GM21360 (cell line): ENCODE measurements around the gene SLC34A3.
A peak's percentile ranks its signal among the peaks of the same experiment; 100 is the strongest.

Source experiments
- ATAC-seq: cut with Tn5 transposase; IDR thresholded peaks from one replicate; pipeline ENCODE4 v1.9.1; 2021; ENCODE audit warnings: mild to moderate bottlenecking, moderate library complexity; ENCODE audit not compliant: unreplicated experiment

The SLC34A3 gene

DNA sequence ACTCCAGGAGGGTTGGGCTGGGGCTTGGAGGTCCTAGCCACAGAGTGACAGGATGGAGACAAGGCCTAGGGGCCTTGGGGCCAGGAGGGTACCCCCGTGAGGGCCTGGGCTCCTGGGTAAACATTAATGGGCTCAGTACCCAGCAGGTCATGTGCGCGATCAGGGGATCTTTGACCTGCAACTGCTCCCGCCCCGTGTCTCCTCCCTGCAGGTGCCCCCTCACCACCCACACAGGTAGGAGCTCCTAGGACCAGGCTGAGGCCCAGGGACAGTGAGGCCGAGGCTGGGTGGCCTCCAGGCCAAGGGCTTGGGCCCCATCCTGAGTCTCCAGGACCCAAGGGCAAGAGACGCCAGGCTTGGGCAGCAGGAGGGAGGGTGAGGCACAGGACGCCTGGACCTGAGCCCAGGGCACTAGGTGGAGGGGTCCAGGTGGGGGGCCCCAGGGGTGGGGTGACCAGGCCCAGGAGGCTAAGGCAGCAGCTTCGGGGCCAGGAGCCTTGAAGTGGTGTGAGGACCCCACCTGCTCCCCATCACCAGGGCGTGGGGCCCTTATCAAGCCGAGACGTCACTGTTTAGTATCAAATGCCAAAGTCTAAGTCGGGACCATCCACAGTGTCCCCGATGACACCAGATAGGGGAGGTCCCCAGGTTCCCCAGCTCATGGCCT lies at the start of gene SLC34A3:
TSS of gene SLC34A3 (plus strand) at position 197 of the 667 bp plus-strand sequence. CDS start 802 bp downstream, outside the sequence.
- no peak for ATAC-seq

DNA sequence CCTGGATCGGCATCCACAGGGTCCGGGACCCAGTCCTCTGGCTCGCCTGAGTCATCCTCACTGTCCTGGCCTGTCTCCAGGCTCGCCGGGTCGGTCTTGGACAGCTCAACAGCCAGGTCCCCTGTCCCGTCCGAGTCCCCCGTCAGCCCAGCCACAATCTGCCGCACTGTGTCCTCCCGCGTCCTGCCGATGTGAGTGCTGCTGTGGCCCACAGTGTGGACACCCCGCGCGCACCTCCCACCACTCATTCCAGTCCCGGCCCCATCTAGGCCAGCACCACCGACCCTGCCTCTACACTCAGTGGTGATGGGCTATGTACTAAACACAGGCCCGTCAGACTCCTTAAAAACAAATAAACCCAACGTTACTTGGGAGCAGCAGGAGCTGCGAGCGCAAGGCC lies 49.0 kb upstream of the SLC34A3 start:
- ATAC-seq = no peak

DNA sequence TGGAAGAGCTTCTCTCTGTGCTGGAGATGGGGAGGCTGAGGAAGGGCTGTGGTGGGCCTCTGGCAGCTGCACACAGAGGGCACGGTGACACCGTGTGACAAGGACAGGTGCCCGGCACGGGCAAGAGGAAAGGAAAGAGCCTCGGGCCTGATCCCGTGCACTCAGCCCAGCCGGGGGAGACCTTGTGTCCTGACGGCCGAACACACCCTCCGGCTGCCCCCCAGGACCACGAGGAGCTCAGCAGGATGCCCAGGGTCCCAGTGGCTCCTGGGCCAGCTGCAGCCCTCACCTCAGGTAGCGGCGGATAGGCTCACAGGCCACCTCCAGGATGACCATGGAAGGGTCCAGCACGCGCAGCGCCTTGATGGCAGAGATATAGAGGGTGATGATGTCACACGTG lies 47.9 kb upstream of the SLC34A3 start:
- ATAC-seq = no peak

DNA sequence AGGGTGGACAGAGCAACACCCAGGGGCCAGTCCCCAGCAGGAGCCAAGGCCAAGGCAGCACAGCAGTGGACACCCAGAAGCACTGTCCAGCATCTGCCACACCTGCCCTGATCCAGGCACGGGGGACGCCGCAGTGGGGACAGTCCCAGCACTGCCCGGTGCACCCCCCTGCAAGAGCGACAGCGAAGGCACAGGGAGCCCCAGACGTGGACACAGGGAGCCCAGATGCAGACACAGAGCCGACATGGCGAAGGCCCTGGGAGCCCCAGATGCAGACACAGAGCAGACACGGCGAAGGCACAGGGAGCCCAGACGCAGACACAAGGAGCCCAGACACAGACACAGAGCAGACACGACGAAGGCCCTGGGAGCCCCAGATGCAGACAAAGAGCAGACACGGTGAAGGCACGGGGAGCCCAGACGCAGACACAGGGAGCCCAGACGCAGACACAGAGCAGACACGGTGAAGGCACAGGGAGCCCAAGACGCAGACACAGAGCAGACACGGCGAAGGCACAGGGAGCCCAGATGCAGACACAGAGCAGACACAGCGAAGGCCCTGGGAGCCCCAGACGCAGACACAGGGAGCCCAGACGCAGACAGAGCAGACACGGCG lies 46.6 kb upstream of the SLC34A3 start:
- ATAC-seq = no peak

DNA sequence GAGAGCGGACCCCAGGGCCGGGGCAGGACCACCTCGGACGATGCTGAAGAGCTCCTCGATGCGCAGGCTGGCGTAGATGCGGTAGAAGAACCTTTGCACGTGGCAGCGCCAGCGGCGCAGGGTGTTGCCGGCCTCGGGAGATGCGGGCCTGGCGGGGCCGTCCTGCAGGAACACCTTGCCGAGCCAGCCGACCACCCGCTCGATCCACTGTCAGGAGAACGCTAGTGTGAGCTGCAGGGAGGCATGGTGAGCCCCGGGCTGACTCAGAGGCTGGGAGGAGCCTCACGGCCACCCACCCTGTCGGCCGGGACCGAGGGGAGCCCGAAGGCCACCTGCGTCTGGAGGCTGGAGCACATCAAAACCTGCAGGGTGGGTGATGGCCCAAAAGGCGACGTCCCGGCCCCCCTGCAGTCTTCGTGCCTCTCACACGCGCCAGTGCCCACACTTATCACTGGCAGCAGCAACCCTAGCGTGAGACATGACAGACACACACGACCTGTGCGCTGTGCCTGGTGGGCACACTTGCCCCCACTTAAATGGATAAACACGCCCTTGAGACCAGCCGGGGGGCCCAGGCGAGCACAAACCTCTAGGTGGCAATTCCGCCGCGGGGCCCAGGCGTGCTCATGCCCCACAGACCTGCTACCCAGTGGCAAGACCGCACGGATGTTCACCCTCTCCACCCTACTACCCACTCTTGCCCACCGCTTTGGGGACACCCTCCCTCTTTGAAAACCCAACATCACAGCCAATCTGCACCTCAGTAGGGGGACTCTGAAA lies 45.6 kb upstream of the SLC34A3 start:
- no peak for ATAC-seq

DNA sequence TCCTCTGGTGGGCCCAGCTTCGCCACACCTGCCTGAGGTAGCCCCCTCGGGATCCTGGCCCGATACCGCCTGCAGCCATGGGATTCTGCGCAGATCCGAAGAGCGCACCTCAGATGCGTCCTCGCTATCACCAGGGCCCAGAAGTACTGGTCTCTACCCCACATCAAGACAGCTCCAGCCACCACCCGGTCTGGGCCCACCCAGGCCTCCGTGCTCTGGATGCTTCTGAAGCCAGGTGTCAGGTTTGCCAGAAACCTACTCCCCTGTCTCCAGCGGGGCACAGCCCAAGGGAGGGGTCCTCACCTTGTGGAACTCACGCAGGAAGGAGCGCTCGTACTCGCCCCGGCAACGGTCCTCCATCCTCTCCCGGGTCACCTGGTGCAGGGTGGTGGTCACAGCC lies 44.8 kb upstream of the SLC34A3 start:
- no peak for ATAC-seq

DNA sequence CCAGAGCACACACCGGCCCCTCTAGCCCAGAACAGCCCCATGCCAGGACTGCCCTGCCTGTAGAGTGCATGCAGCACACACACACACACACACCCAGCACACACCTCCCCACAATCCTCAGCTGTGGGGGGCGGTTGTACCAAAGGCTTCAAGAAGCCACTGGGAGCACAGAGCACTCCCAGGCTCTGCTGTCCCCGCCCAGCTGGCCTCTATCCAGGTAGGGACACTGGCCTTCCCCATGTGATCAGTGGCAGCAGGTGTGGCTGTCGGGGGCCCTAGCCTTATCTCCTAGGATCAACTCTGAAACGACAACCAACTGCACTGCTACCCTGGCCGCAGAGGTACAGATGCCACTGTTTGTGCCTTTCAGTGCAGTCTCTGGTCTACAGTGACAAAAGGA lies 44.3 kb upstream of the SLC34A3 start:
- no peak for ATAC-seq

DNA sequence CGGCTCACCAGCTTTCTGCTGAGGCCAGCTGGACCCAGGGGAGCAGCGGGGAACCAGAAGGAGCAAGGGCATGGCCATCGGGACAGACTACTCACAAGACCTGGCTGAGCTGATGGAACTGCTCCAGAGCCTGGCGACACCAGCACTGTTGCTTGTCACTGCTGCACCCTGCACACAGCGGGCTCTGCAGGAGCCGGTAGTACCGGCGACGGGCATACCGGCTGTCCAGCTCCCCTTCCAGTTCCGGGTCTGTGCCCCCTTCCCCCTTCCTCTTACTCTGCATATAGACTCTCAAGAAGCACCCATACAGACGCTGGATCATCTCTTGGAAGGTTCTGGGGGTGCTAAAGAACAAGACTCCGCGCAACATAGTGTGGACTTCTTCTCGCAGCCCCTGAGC lies 43.3 kb upstream of the SLC34A3 start:
- ATAC-seq = no peak

DNA sequence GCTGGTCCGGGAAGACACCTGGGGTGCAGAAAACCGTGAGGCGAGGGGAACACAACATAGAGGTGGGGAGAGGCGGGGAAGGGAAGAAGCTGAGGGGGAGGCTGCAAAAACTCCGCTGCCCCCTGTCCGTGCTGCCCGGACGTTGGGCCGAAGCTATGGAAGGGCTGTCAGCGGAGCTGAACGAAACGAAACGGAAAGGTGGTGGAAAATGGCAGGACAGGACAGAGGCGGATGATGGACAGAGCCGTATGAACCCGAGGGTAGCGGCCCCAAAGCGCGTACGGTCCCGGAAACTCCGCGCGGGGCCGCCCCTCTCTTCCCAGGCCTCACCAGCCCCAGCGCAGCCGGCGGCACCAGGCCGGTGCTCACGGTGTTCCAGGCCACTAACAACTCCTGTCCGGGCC lies 42.6 kb upstream of the SLC34A3 start:
- no peak for ATAC-seq

DNA sequence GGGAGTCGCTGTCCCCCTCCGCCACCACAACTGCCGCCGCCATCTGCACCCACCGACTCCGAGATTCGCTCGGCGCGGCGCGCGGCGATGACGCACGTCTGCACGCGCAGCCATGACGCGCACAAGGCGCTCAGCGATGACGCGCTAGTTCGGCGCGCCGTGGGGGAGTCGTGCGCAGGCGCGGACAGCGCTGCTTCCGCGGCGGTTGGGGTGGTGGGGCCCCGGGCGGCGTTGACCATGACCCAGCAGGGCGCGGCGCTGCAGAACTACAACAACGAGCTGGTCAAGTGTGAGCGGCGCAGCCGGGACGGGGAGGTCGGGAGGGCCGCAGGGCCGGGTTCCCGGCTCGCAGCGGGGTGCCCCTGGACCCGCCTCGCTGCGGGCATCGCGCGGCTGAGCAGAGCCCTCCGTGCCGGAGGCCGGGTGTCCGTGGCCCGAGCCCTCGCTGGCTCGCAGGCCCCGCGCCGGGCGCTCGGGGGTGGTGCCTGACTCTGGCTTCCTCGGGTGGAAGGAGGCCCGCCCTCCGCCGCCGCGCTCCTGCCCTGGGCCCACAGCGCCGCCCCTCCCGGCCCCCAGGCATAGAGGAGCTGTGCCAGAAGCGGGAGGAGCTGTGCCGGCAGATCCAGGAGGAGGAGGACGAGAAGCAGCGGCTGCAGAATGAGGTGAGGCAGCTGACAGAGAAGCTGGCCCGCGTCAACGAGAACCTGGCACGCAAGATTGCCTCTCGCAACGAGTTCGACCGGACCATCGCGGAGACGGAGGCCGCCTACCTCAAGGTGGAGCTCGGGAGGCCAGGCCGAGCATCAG lies 42.0 kb upstream of the SLC34A3 start, which contains the start of the genes ANAPC2 and SSNA1:
TSS of gene ANAPC2 (minus strand) at position 71 of the 807 bp plus-strand sequence. CDS start at position 43, 28 bp downstream.
TSS of gene SSNA1 (plus strand) at position 187 of the 807 bp plus-strand sequence. CDS start at position 238, 51 bp downstream.
- peak; percentile 68 for ATAC-seq

DNA sequence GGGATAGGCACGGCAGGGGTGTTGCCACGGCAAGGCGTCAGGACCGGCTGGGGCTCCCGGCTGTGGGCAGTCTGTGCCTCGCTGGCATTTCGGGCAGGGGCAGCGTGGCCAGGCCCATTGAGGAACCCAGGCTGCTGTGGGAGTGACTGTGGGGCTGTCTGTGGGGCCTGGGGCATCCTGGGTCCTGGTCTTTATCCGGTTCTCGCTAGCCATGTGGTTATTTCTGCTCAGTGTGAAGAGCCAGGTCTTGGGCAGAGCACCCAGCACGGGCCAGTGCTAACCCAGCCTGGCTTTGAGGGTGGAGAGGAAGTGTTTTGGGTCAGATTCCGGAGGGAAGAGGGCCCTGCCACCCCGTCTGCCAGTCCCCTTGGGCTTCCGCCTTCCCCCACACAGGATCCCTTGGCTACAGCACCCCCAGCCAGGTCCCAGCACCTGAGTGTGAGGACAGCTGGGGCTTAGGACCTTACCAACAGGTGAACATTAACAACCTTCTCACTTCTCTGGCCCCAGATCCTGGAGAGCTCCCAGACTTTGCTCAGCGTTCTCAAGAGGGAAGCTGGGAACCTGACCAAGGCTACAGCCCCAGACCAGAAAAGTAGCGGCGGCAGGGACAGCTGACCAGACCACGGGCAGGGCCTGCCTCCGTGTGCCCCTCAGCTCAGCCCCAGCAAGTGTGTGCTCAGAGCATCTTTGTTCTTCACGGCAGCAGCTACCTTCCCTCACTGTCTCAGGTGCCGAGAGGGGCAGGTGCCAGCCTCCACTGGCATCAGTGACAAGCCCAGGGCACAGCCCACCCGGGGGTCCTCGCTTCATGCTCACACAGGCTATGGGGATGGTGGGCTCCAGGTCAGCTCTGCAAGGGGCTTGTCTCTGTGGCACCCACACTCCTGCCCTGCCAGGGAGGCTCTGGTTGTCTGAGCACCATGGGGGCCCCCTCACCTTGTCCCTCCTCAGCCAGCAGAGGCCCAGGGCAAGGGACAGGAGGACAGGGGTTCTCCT lies 41.1 kb upstream of the SLC34A3 start:
- ATAC-seq = no peak

DNA sequence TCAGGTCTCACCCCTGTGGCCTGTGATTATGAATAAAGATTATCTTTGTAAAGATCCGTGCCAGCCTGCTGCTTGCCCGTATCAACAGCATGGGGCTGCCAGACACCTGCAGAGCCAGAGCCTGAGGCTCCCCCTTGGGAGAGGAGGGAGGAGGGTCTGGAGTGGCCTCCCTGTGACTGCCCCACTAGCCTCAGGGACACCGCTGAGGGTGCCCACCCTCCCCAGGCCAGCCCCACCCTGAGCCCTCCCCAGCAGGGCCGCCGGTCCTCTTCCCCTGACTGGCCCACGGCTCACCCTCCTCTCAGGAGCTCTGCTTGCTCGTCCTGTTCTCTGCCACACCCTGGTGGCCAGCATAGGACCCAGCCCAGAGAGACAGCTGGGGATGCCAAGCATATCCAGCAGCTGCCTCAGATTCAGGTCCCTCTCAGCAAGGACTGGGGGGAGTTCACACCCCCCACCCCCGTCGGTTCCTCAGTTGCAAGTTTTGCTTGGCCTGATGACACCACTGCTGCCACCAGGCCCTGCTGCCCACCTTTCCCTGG lies 40.3 kb upstream of the SLC34A3 start:
- no peak for ATAC-seq

DNA sequence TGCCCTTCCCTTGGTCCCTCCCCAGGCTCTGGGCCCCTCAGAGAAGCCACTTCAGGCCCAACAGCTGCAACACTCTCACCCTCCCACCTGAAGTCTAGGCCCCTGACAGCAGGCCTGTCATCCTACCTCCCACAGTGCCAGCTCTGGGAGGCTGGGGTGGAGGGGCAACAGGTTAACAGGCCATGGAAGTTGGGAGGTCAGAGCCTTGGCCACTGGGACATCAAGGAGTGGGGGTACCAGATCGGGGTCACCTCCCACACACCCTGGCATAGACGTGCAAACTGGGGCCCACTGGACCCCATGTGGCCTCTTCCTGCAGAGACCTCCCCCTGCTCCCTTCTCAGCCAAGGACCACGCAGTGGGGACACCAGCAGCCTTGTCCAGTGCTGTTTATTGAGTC lies 39.5 kb upstream of the SLC34A3 start:
- no peak for ATAC-seq

DNA sequence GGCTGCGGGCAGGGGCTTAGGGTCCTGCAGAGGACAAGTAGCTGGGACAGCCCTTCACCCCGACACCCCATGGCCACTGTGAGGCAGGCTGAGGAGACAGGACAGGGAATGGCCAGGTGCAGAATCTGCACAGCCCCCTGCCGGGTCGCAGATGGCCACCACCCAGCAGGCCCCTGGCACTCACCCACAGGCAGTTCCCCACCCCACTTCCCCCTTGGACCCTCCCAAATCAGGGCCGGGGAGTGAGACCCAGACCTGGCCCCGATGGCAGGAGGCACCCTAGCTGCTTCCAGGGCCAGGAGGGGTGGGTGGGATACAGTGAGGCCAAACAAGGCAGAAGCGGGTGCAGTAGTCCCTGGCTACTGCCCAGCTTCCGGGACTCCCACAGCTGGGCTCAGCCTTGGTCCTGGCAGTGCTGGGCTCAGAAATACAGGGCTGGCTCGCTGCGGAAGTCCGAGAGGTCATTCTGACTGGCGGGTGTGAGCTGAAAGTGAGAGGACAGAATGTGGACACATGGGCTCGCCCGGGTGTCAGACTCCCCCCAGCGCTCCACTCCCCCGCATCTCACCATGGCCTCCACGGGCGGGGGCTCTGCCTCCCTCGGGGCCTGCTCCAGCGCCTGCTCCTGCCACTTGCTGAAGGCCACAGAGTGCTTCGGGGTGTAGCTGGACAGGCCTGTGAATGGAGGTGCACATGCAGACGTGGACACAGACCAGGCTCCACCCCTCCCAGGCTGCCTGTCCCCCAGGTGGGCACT lies 38.8 kb upstream of the SLC34A3 start:
- ATAC-seq = no peak

DNA sequence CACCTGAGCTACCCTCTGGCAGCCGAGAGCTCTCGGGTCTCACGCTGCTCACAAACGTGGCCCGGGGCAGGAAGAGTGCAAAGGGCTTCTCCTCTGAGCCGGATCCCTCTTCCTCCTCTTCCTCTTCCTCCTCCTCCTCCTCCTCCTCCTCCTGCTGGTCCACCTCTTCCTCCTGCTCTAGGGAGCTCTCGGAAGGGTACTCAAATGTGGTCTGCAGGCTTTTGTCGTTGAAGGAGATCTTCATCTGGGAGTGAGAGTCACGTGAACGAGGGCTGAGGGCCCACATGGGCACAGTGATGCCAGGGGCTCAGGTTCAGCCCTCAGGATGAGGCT lies 38.3 kb upstream of the SLC34A3 start:
- ATAC-seq = no peak

DNA sequence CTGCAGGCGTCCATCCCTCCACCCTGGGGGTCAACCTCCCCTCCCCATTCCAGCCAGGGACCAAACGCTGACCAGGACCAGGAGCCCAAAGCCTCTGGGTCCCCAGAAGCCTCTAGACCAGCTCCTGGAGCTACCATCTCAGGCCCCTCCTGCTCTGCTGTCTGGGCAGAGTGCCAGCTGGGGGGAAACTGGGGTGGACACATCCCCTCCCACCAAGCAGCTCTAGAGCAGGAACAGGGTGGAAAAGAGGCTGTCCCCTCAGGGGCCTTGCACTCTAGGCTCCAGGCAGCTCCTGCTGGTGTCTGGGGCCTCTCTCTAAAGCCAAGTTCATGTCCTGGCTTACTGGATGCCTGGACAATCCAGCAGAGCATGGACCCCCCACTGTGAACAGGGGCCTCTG lies 37.8 kb upstream of the SLC34A3 start:
- no peak for ATAC-seq

DNA sequence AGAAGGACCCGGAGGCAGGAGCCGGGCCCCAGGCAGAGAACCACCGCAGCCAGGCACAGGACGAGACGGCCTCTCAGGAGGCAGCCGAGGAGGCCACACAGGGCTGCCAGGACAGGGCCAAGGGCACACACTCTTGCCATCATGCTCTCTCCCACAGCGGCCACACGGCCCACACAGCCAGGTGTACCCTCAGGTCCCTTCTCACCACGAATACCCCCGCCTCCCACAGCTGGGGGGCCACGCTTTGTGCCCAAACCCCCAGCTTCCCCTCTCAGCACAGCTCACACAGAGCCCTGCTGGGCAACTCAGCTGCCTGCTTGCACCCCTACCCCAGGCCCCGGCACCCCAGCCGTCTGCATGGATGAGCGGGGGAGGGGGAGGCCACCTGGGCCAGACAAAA lies 36.9 kb upstream of the SLC34A3 start:
- ATAC-seq = no peak

DNA sequence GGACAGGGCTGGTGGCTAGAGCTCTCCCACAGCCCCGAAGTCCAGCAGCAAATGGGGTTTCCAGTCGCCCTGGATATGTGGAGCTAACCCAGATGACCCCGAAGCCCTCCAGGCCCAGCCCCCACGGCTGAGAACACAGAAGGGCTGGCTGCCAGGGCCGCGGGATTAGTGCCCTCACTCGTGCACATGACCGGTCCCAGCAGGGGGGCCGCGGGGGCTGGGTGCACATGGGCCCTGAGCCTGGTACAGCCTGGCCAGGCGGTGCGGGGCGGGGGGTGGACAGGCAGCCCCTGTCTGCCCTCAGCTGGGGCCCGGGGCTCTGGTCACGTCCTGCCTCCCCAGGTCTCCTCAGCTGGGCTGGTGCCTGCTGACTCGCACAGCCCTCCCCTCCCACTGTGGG lies 36.3 kb upstream of the SLC34A3 start:
- no peak for ATAC-seq

DNA sequence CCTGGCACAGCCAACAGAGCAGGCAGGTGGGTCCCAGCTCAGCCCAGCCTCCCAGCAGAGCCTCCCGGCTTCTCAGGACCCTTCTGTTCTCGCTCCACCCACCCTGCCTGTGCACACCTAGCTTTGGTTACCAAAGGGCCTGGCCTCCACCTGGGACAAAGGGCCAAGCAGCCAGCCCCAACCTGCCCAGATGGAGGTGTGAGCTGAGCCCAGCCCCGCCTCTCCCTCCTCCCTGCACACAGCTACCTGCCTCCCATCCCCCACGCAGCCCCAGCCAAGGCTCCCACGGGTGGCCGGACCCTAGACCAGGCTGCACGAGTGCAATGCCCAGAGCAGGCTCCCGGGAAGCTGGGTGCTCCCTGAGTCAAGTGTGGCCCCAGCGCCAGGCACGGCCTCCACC lies 35.8 kb upstream of the SLC34A3 start:
- ATAC-seq = no peak
